ENCODE data around the gene BTBD17. TPM values are rescaled to one million over a fixed set of nuclear protein-coding genes. Genes with fewer than 3 reads are reported as not detected.

BTBD17 gene
- total and polyA plus RNA-seq, 12 donors = 0.10 to 1.1 (median 0.46) TPM; not detected in 4

DNA sequence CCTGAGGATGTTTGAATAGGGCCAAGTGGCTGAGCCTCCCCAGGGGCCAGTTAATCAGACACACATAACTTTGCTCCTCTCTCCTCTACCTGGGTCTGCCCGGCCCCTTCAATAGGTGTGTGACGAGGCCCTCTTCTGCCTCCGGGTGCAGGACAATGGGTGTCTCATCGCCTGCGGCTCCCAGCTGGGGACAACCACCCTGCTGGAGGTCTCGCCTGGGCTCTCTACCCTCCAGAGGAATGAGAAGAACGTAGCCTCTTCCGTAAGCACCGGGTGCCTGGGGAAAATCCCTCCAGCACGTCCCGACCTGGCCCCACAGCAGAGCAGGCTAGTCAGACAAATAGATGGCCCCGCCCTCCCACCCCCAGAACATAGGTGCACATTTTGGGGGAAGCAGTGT is 51.8 kb downstream of the BTBD17 start:
- Histone ChIP-seq H3K9me3 (replicated peaks in 1 of 3) (peaks cover 0 to 4% (median 0%) of the 10 kb centered on the region in 3 donors), H3K4me1 (replicated peaks in 1 of 2) (no peaks in the 10 kb centered on the region), H3K27ac (no peak overlapping the region), H3K27me3 (peaks cover 4% of the 10 kb centered on the region), H3K36me3 (replicated peaks in 1 of 2) (no peaks in the 10 kb centered on the region), H3K4me3 (no peak overlapping the region)
- DNase-seq = no peak
- intact Hi-C loops (cut with DNase I) = loop anchor here in 1 of 2 donors (10.0 kb wide), 1 partner anchor 45 kb away; no protein-coding TSS in a partner anchor
- WGBS, 4 donors = 40 to 87% (median 79%) methylated on average over 1 to 12 of the region's 12 CpGs
- TF ChIP-seq, protein P1, sequence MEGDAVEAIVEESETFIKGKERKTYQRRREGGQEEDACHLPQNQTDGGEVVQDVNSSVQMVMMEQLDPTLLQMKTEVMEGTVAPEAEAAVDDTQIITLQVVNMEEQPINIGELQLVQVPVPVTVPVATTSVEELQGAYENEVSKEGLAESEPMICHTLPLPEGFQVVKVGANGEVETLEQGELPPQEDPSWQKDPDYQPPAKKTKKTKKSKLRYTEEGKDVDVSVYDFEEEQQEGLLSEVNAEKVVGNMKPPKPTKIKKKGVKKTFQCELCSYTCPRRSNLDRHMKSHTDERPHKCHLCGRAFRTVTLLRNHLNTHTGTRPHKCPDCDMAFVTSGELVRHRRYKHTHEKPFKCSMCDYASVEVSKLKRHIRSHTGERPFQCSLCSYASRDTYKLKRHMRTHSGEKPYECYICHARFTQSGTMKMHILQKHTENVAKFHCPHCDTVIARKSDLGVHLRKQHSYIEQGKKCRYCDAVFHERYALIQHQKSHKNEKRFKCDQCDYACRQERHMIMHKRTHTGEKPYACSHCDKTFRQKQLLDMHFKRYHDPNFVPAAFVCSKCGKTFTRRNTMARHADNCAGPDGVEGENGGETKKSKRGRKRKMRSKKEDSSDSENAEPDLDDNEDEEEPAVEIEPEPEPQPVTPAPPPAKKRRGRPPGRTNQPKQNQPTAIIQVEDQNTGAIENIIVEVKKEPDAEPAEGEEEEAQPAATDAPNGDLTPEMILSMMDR (IDR thresholded peaks at IDR 0.05) = no peak
- no peak for TF ChIP-seq POLR2A (IDR thresholded peaks at IDR 0.05)

DNA sequence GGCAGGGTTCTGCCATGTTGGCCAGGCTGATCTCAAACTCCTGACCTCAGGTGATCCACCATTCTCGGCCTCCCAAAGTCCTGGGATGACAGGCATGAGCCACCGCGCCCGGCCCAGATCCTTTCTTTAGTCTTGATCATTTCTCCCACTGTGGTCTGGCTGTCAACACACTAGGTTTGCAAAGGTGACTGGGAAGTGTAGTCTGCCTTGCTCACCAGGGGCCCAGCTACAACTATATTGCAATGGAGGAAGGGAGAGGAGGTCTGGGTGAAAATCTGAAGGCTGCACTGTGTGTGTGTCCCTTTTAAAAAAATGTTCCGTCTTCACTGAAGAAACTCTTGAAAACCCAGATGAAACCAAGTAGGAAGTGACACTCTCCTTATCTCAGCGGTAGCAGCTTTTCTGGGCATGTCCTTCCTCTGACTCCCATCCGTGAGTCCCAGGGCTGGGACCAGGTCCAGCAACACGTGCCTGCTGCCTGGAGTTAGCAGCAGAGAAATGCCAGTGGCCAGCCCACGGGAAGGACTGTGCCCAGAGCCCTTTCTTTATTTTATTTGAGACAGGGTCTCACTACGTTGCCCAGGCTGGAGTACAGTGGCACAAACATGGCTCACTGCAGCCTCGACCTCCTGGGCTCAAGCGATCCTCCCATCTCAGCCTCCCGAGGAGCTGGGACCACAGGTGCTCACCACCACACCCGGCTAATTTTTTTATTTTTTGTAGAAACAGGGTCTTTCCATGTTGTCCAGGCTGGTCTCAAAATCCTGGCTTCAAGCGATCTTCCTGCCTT is 53.5 kb downstream of the BTBD17 start:
- Histone ChIP-seq H3K4me1 (replicated peaks in 1 of 2) (no peaks in the 10 kb centered on the region), H3K27me3 (peaks cover 4% of the 10 kb centered on the region), H3K36me3 (replicated peaks in 1 of 2) (no peaks in the 10 kb centered on the region), H3K9me3 (replicated peaks in 1 of 3) (peaks cover 0 to 9% (median 0%) of the 10 kb centered on the region in 3 donors), H3K4me3 (no peak overlapping the region), H3K27ac (no peak overlapping the region)
- intact Hi-C loops (cut with DNase I) = loop anchor here in 1 of 2 donors (10.0 kb wide), 1 partner anchor 47 kb away; no protein-coding TSS in a partner anchor
- WGBS, 4 donors = 57 to 65% (median 61%) methylated on average over 15 of the region's 15 CpGs
- DNase-seq = peak; percentile 35 to 78 (median 66)
- TF ChIP-seq POLR2A (IDR thresholded peaks at IDR 0.05) = no peak
- TF ChIP-seq, protein P1 (IDR thresholded peaks at IDR 0.05) = no peak

Other genes starting within 250 kb of the BTBD17 start
- 1,000 to 10,000 TPM in 1 of 9 donors, 100 to 1,000 TPM in 8; 136 to 1,558 (median 716) TPM for gene RPL38, start 158.2 kb downstream of the BTBD17 start, total RNA-seq
- 1,000 to 10,000 TPM in 2 of 3 donors, 100 to 1,000 TPM in 1; 998 to 1,921 (median 1,717) TPM for gene RPL38, start 158.2 kb downstream of the BTBD17 start, polyA plus RNA-seq
- 10 to 100 TPM in 4 of 9 donors, 1 to 10 TPM in 5; 3.7 to 24.0 (median 9.7) TPM for gene TTYH2, start 148.3 kb downstream of the BTBD17 start, total RNA-seq
- 10 to 100 TPM in 1 of 3 donors, 1 to 10 TPM in 2; 2.9 to 40.5 (median 5.6) TPM for gene TTYH2, start 148.3 kb downstream of the BTBD17 start, polyA plus RNA-seq
- under 1 TPM in 2 of 9 donors, not detected in 7; 0.06 to 0.14 TPM for gene DNAI2, start 87.6 kb downstream of the BTBD17 start, total RNA-seq
- under 1 TPM in 1 of 3 donors, not detected in 2; 0.26 TPM for gene DNAI2, start 87.6 kb downstream of the BTBD17 start, polyA plus RNA-seq
- under 1 TPM in 8 of 9 donors, not detected in 1; 0.06 to 0.69 (median 0.29) TPM for gene KIF19, start 35.6 kb downstream of the BTBD17 start, total RNA-seq
- 1 to 10 TPM in 1 of 3 donors, under 1 TPM in 1, not detected in 1; 0.64 to 1.7 TPM for gene KIF19, start 35.6 kb downstream of the BTBD17 start, polyA plus RNA-seq
- gene GPR142, start 5.6 kb upstream of the BTBD17 start, total RNA-seq = not detected
- gene GPR142, start 5.6 kb upstream of the BTBD17 start, polyA plus RNA-seq = under 1 TPM in 1 of 3 donors, not detected in 2; 0.13 TPM
- gene GPRC5C, start 70.2 kb upstream of the BTBD17 start, total RNA-seq = 10 to 100 TPM; 20.1 to 67.2 (median 33.8) TPM
- gene GPRC5C, start 70.2 kb upstream of the BTBD17 start, polyA plus RNA-seq = 10 to 100 TPM in 2 of 3 donors, 1 to 10 TPM in 1; 2.7 to 29.8 (median 18.2) TPM
- 10 to 100 TPM in 6 of 9 donors, 1 to 10 TPM in 3; 1.6 to 26.6 (median 15.1) TPM for gene CD300A, start 104.8 kb upstream of the BTBD17 start, total RNA-seq
- 10 to 100 TPM in 1 of 3 donors, 1 to 10 TPM in 2; 7.3 to 11.7 (median 8.5) TPM for gene CD300A, start 104.8 kb upstream of the BTBD17 start, polyA plus RNA-seq
- under 1 TPM in 8 of 9 donors, not detected in 1; 0.17 to 0.95 (median 0.26) TPM for gene CD300LB, start 169.6 kb upstream of the BTBD17 start, total RNA-seq
- gene CD300LB, start 169.6 kb upstream of the BTBD17 start, polyA plus RNA-seq = under 1 TPM; 0.24 to 0.40 (median 0.30) TPM
- 1 to 10 TPM in 7 of 9 donors, under 1 TPM in 1, not detected in 1; 0.22 to 4.5 (median 2.5) TPM for gene CD300C, start 184.2 kb upstream of the BTBD17 start, total RNA-seq
- 1 to 10 TPM in 2 of 3 donors, under 1 TPM in 1; 0.64 to 1.2 (median 1.0) TPM for gene CD300C, start 184.2 kb upstream of the BTBD17 start, polyA plus RNA-seq
- gene CD300H, start 205.6 kb upstream of the BTBD17 start, total RNA-seq = not detected
- not detected for gene CD300H, start 205.6 kb upstream of the BTBD17 start, polyA plus RNA-seq
- not detected for gene CD300LD, start 230.4 kb upstream of the BTBD17 start, total RNA-seq
- gene CD300LD, start 230.4 kb upstream of the BTBD17 start, polyA plus RNA-seq = not detected

Data from adrenal gland (tissue), 12 donors.